ENCODE measurements around the gene SPRY2. TPM values are rescaled to one million over a fixed set of nuclear protein-coding genes. Genes with fewer than 3 reads are reported as not detected.

SPRY2 gene
- 12.7 TPM for polyA plus RNA-seq (2012; ENCODE audit: insufficient read depth, insufficient read length)

GRCh38 chr13:80341101-80341755, at the start of gene SPRY2:
TSS of gene SPRY2 (minus strand) at chr13:80341126. CDS start at chr13:80337705, 3,421 bp downstream.
- peak within 1 kb of the TSS; percentile 74 for H3K4me3 ChIP-seq (ENCODE audit: low read length)
- peak; percentile 81 for DNase-seq (ENCODE audit: low read depth, low spot score)

GRCh38 chr13:80390338-80390737, 49.4 kb upstream of the SPRY2 start:
- DNase-seq (ENCODE audit: low read depth, low spot score), result no peak
- H3K4me3 ChIP-seq (ENCODE audit: low read length), result no peak overlapping the region

- no peak for DNase-seq (ENCODE audit: low read depth, low spot score)
- no peak overlapping the region for H3K4me3 ChIP-seq (ENCODE audit: low read length)
Measured at GRCh38 chr13:80389073-80390038, 48.4 kb upstream of the SPRY2 start.

DNA sequence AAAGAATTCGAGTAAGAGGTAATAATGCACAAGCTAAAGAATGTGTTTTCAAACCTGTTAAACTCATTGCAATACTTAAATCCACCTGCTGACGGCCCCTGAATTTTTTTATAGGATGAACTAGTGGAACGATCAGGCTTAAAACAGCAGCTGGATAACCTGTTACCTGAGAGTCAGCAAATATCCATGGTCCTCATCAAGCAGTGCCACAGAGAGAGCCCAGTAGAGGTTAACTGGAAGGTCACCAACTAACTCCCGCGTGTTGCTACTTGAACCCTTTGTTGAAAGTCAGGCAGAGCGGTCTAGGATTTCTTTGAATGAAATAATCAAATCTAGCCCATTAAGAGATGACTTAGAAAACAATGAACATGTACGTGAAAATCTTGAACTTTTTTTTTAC, 47.6 kb upstream of the SPRY2 start:
- DNase-seq (ENCODE audit: low read depth, low spot score), result no peak
- no peak overlapping the region for H3K4me3 ChIP-seq (ENCODE audit: low read length)

GRCh38 chr13:80386592-80386991, 45.7 kb upstream of the SPRY2 start:
- H3K4me3 ChIP-seq (ENCODE audit: low read length), result no peak overlapping the region
- DNase-seq (ENCODE audit: low read depth, low spot score), result no peak

GRCh38 chr13:80386002-80386401, 45.1 kb upstream of the SPRY2 start:
- DNase-seq (ENCODE audit: low read depth, low spot score), result peak; percentile 80
- H3K4me3 ChIP-seq (ENCODE audit: low read length), result no peak overlapping the region

DNA sequence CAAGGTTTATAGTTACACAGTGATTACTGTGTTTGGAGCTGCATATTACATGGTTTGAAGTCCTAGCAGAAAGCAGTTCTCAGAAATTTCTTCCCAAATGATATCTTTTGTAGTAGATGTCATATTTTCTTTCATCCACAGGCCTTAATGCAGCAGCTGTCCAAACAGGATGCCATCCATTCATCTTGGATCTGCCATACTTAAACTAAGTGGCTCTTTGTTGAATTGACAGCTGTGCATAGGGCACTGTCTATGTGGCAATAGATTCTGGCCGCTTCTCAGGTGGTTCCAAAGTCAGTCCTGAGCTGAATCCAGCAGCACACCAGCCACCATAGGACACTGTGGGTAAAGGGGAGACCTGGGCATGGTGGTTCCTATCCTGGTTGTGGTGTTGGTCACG, 41.6 kb upstream of the SPRY2 start:
- no peak for DNase-seq (ENCODE audit: low read depth, low spot score)

DNA sequence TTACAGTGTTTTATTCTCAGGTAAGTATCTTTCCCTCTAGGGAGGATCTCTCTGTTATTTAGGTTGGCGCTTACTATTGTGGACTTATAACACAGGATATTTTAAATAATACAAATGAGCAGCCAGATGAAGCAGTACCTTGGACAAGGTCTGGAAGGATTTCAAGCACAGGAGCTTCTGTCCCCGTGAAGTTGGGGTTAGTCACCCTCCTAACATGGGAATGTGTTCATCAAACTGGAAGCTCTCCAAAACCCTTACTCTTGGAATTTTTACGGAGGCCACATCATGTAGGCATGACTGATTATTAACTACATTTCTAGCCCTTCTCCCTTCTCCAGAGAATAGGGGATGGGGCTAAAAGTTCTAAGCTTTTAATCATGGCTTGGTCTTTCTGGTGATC, 38.3 kb upstream of the SPRY2 start:
- no peak for DNase-seq (ENCODE audit: low read depth, low spot score)
- H3K4me3 ChIP-seq (ENCODE audit: low read length), result no peak overlapping the region

More for the DNA sequence above, 41.6 kb upstream of the SPRY2 start:
- no peak overlapping the region for H3K4me3 ChIP-seq (ENCODE audit: low read length)

- no peak overlapping the region for H3K4me3 ChIP-seq (ENCODE audit: low read length)
- DNase-seq (ENCODE audit: low read depth, low spot score), result no peak
Measured at GRCh38 chr13:80376554-80376953, 35.6 kb upstream of the SPRY2 start.

- H3K4me3 ChIP-seq (ENCODE audit: low read length), result no peak overlapping the region
- DNase-seq (ENCODE audit: low read depth, low spot score), result no peak
Measured at GRCh38 chr13:80374901-80375300, 34.0 kb upstream of the SPRY2 start.

DNA sequence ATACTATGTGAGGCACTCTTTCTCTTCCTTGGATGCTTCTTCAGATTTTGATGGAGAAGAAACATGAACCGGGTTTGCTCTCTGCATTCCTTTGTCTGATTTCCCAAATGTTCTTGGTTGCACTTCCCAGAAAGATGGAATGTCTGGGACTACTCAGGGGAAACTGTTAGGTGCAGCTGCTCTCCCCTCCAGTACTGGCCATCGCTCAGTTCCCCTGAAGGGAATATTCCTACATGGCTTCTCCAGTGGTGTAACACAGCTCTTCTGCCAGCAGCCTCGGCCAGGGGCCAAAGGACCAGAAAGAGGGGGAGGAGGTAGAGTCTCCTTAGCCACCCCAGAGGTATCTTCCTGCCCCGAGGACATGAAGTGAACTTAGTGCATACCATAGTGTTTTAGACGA, 33.5 kb upstream of the SPRY2 start:
- DNase-seq (ENCODE audit: low read depth, low spot score), result no peak
- H3K4me3 ChIP-seq (ENCODE audit: low read length), result no peak overlapping the region

DNA sequence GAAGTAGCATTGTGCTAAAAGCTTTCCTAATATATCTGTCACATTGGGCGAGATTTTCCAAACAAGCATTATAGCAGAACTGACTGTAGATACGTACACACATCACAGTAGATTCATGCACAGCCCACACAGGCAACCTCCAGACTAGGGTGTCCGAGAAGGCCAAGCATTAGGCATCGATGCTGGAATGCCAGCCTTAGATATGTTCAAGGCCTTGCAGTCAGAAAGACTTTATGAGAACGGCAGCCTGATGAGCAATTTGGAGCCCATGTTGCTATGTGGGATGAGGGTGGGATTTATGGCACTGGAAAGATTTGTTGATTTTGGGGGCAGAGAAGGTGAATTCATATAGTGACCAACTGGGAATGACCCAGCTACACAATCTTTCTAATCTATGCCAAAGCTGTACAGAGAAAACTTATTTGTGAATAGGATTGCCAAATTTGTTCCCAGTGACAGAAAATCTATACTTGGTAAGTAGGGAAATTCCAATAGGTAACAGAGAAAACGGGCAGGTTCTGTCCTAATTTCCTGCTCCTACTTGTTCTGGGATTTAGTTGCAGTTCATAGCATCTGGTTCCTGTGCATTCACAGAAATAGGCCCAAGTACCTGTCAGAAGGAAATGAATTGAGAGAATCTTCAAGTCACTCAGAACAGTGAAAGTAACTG, 31.0 kb upstream of the SPRY2 start:
- no peak for DNase-seq (ENCODE audit: low read depth, low spot score)
- H3K4me3 ChIP-seq (ENCODE audit: low read length), result no peak overlapping the region

DNA sequence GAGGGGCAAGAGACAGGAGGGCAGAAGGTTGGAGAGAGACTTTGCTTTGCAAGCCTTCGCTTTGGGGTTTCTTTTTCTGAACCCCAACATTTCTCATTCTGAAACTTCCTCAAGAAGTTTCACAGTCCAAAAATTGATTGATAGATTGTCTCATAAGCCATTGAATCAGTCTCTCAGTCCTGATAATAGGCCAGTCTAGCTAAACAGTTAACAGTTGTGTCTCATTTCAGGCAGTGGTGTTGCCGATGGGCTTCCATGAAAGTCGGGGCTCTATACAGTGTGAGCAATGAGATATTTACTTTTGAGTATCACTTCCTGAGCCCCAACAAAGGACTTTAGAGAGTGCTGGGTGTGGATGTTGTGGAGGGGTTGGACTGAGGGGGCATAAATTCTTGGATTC, 26.5 kb upstream of the SPRY2 start:
- DNase-seq (ENCODE audit: low read depth, low spot score), result no peak
- no peak overlapping the region for H3K4me3 ChIP-seq (ENCODE audit: low read length)

GRCh38 chr13:80363890-80364503, 23.1 kb upstream of the SPRY2 start:
- peak; percentile 28 for DNase-seq (ENCODE audit: low read depth, low spot score)
- no peak overlapping the region for H3K4me3 ChIP-seq (ENCODE audit: low read length)

GRCh38 chr13:80362481-80362880, 21.6 kb upstream of the SPRY2 start:
- no peak for DNase-seq (ENCODE audit: low read depth, low spot score)
- H3K4me3 ChIP-seq (ENCODE audit: low read length), result no peak overlapping the region

- DNase-seq (ENCODE audit: low read depth, low spot score), result peak; percentile 52
Measured at GRCh38 chr13:80361883-80362327, 21.0 kb upstream of the SPRY2 start.

GRCh38 chr13:80361298-80361697, 20.4 kb upstream of the SPRY2 start:
- no peak overlapping the region for H3K4me3 ChIP-seq (ENCODE audit: low read length)
- DNase-seq (ENCODE audit: low read depth, low spot score), result no peak

More at GRCh38 chr13:80361883-80362327, 21.0 kb upstream of the SPRY2 start:
- no peak overlapping the region for H3K4me3 ChIP-seq (ENCODE audit: low read length)

GRCh38 chr13:80360453-80360800, 19.5 kb upstream of the SPRY2 start:
- H3K4me3 ChIP-seq (ENCODE audit: low read length), result no peak overlapping the region
- no peak for DNase-seq (ENCODE audit: low read depth, low spot score)

DNA sequence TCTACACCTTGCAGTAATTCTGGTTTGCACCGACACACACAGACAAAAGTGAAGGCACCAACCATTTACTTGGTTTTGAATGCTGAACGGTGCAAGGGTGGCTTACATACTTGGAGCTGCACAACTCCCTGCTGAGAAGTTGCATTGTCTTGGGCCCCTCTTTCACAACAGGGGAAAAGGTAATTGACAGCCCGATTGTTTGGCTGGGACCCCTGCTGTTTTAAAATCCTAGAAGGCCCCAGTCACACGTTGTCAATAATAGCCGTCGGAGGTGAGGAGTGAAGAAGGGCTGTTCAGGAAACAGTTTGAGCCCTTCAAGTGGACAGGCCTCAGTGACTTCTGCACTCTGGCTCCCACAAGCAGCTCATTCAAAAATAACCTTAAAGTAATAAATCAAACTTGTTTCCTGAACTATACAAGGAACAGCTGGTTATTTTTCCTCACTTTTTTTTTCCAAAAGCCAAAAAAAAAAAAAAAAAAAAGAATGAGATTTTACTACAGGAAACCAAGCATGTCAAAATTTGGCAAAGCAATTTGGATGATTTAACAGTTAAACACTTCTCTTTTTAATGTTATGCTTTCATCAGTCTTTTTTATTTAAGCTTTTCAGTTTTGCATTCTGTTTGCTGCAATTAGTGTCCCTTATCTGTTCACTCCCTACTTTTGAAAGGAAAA, 19.0 kb upstream of the SPRY2 start:
- no peak for DNase-seq (ENCODE audit: low read depth, low spot score)
- H3K4me3 ChIP-seq (ENCODE audit: low read length), result no peak overlapping the region
